T-helper 1 cell (primary cell): ENCODE measurements around the gene ALKBH4.
A peak's percentile ranks its signal among the peaks of the same experiment; 100 is the strongest.
"Not testable (repeated sequence)": the region's sequence is repeated elsewhere in the genome, so short reads cannot be mapped to it uniquely, and the experiment has no call there.

Experiments
- DNase-seq, 5 donors: peaks; one replicate each; pipeline ENCODE4 v3.0.0-alpha.2; 2012 to 2020

ALKBH4 gene

GRCh38 chr7:102454932-102455331 lies 9.7 kb downstream of the ALKBH4 start:
- not testable (repeated sequence) for DNase-seq

- DNase-seq = no peak
These were observed 10.2 kb downstream of the ALKBH4 start for GRCh38 chr7:102454468-102454867.

GRCh38 chr7:102453319-102453718 lies 11.3 kb downstream of the ALKBH4 start:
- no peak for DNase-seq

- no peak for DNase-seq
These were observed 12.2 kb downstream of the ALKBH4 start for GRCh38 chr7:102452451-102452850.

GRCh38 chr7:102451371-102452054 lies 13.2 kb downstream of the ALKBH4 start:
- DNase-seq = no peak

GRCh38 chr7:102450242-102450641 lies 14.4 kb downstream of the ALKBH4 start:
- DNase-seq = peak in 3 of 5 donors; percentile 42 to 46 (median 44)

GRCh38 chr7:102449136-102449535 lies 15.5 kb downstream of the ALKBH4 start:
- no peak for DNase-seq

GRCh38 chr7:102447311-102447710 lies 17.4 kb downstream of the ALKBH4 start:
- DNase-seq = no peak

- no peak for DNase-seq
These were observed 18.1 kb downstream of the ALKBH4 start for GRCh38 chr7:102446387-102447156.

- DNase-seq = no peak
These were observed 19.0 kb downstream of the ALKBH4 start for GRCh38 chr7:102445674-102446071.

GRCh38 chr7:102444961-102445673 lies 19.5 kb downstream of the ALKBH4 start:
- DNase-seq = no peak

GRCh38 chr7:102439963-102440795 lies 24.5 kb downstream of the ALKBH4 start:
- no peak for DNase-seq

- DNase-seq = no peak
These were observed 28.5 kb downstream of the ALKBH4 start for GRCh38 chr7:102436118-102436517.

GRCh38 chr7:102434039-102434486 lies 30.6 kb downstream of the ALKBH4 start:
- DNase-seq = peak in 1 of 5 donors; percentile 22

GRCh38 chr7:102433219-102434038 lies 31.2 kb downstream of the ALKBH4 start, which contains the start of gene ORAI2:
ORAI2 (plus strand) TSS chr7:102433575; CDS start chr7:102438957, 5,382 bp downstream.
- peak; percentile 76 to 91 (median 80) for DNase-seq

GRCh38 chr7:102432442-102433218 lies 32.0 kb downstream of the ALKBH4 start:
- peak in 2 of 5 donors; percentile 12 to 38 for DNase-seq

- peak; percentile 58 to 75 (median 71) for DNase-seq
These were observed 32.9 kb downstream of the ALKBH4 start for GRCh38 chr7:102431617-102432298.

- DNase-seq = no peak
These were observed 35.3 kb downstream of the ALKBH4 start for GRCh38 chr7:102429141-102429899.

- DNase-seq = no peak
These were observed 37.7 kb downstream of the ALKBH4 start for GRCh38 chr7:102427019-102427405.
